ENCODE data around the gene PDCD11.
"Not testable (repeated sequence)": the region's sequence is repeated elsewhere in the genome, so short reads cannot be mapped to it uniquely, and the experiment has no call there.

Gene PDCD11

DNA sequence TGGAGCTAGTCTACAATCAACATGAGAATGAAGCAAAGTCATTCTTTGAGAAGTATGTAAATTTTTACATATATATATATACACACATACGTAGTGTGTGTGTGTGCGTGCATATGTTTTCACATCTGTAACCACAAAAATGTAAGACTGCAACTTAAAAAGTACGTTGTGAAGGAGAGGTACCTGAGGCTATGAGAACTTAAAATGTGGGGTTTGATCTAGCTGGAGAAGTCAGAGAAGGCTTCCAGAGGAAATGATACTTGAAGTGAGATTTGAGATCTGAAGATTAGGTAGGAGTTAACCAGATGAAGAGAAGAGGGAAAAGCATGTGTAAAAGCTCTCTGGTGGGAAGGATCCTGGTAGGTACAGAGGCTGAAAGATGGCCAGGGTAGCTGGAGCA is 22.9 kb upstream of the PDCD11 start:
- Histone ChIP-seq H3K4me3 (ENCODE audit: low read length) (no peak overlapping the region), H3K4me1 (ENCODE audit: control insufficient read depth, insufficient read depth, low read length) (no peaks in the 10 kb centered on the region), H3K36me3 (ENCODE audit: control insufficient read depth, insufficient read depth, low read length) (peaks cover 8% of the 10 kb centered on the region), H3K27ac (ENCODE audit: low read depth, low read length) (no peak overlapping the region), H3K9ac (ENCODE audit: low read length) (no peak overlapping the region), H3K27me3 (ENCODE audit: control insufficient read depth, insufficient read depth, low read length) (no peaks in the 10 kb centered on the region)

DNA sequence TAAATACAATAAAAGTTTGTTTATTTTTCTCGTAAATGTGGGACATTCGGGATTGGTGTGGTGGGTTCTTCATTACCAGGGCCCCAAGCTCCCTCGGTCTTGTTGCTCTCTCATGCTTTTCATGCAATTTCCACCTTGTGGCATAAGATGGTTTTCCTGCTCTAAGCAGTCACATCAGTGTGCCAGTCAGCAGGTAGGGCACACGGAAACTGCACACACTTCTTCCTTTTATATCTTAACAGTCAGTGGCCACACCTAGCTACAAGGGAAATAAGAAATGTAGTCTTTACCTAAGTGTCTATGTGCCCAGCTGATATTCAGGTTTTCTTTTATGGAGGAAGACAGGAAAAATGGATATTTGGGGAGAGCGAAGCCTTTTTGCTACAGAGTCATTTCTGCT is 22.2 kb upstream of the PDCD11 start:
- Histone ChIP-seq H3K27me3 (ENCODE audit: control insufficient read depth, insufficient read depth, low read length) (no peaks in the 10 kb centered on the region), H3K4me1 (ENCODE audit: control insufficient read depth, insufficient read depth, low read length) (no peaks in the 10 kb centered on the region), H3K4me3 (ENCODE audit: low read length) (no peak overlapping the region), H3K36me3 (ENCODE audit: control insufficient read depth, insufficient read depth, low read length) (peaks cover 8% of the 10 kb centered on the region), H3K9ac (ENCODE audit: low read length) (no peak overlapping the region), H3K27ac (ENCODE audit: low read depth, low read length) (no peak overlapping the region)

DNA sequence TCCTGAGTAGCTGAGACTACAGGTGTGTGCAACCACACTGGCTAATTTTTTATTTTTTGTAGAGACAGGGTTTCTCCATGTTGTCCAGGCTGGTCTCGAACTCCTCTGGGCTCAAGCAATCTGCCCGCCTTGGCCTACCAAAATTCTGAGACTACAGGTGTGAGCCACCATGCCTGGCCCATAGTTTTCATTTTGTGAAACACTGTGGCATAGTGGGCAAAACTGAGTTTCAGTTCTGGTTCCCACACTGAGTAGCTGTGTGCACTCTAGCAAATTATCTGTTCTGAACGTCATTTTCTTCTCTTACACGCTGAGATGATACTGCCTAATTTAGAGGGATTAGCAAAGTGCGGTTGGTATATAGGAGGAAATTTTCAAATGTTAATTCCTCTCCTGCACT is 13.7 kb upstream of the PDCD11 start:
- Histone ChIP-seq H3K36me3 (ENCODE audit: control insufficient read depth, insufficient read depth, low read length) (peaks cover 4% of the 10 kb centered on the region), H3K27ac (ENCODE audit: low read depth, low read length) (no peak overlapping the region), H3K9ac (ENCODE audit: low read length) (no peak overlapping the region), H3K4me1 (ENCODE audit: control insufficient read depth, insufficient read depth, low read length) (no peaks in the 10 kb centered on the region), H3K27me3 (ENCODE audit: control insufficient read depth, insufficient read depth, low read length) (no peaks in the 10 kb centered on the region), H3K4me3 (ENCODE audit: low read length) (no peak overlapping the region)

DNA sequence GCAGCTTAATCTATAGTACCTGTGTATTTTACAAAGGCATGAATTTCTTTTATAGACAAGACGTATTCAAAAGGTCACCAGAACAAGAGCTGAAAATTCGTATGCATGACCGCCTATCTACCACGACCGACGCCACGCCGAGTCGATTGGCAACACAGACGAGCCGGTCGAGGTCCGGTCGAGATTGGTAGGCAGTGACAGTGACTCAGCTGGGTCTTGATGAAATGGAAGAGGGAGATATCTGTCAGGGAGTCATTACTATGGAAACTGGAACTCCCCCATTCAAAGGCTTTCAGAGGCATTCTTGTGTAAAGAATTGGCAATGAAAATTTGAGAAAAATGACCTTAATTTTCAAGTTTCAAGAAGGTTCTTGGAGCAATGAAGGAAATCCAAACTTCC is 2.2 kb upstream of the PDCD11 start:
- Histone ChIP-seq H3K4me1 (ENCODE audit: control insufficient read depth, insufficient read depth, low read length) (peaks cover 11% of the 10 kb centered on the region), H3K4me3 (ENCODE audit: low read length) (no peak overlapping the region), H3K27me3 (ENCODE audit: control insufficient read depth, insufficient read depth, low read length) (no peaks in the 10 kb centered on the region), H3K9ac (ENCODE audit: low read length) (no peak overlapping the region), H3K36me3 (ENCODE audit: control insufficient read depth, insufficient read depth, low read length) (peaks cover 3% of the 10 kb centered on the region), H3K27ac (ENCODE audit: low read depth, low read length) (no peak overlapping the region)

DNA sequence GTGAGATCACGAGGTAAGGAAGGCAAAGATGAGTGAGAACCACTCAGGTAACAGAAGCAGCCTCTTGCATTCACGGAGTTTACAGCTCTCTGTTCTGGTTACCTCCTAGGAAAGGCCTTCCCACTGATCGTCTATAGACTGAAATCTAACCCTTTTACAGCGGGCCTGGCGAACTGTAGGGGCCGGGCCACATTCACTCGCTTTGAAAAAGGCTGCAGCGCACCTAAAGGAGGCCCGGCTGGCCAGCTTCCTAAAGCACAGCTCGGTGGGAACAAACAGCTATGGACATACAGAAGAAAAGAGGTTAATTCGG is 716 bp upstream of the PDCD11 start:
- H3K27me3 ChIP-seq (ENCODE audit: control insufficient read depth, insufficient read depth, low read length), result no peaks in the 10 kb centered on the region
- peak overlapping the region; percentile 97 for H3K4me3 ChIP-seq (ENCODE audit: low read length)
- H3K36me3 ChIP-seq (ENCODE audit: control insufficient read depth, insufficient read depth, low read length), result peaks cover 7% of the 10 kb centered on the region
- H3K9ac ChIP-seq (ENCODE audit: low read length), result peak overlapping the region; percentile 53
- H3K27ac ChIP-seq (ENCODE audit: low read depth, low read length), result peak overlapping the region; percentile 81
- H3K4me1 ChIP-seq (ENCODE audit: control insufficient read depth, insufficient read depth, low read length), result peaks cover 11% of the 10 kb centered on the region

DNA sequence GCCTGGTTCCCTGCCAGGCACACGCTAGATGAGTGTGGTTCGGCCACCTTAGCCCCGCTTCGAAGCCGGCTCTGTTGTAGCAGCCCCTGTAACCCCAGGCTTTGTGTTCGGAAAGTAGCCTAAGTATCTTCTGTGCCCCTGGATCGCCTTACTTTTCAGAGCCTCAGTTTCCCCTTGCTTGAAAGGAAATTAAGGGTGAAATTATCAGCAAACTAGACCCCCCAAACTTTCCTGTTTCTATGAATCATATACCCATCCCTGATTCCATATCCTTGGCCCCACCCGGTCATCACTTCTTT is 312 bp downstream of the PDCD11 start:
- Histone ChIP-seq H3K36me3 (ENCODE audit: control insufficient read depth, insufficient read depth, low read length) (peaks cover 7% of the 10 kb centered on the region), H3K4me1 (ENCODE audit: control insufficient read depth, insufficient read depth, low read length) (peaks cover 11% of the 10 kb centered on the region), H3K27ac (ENCODE audit: low read depth, low read length) (peak overlapping the region; percentile 19), H3K27me3 (ENCODE audit: control insufficient read depth, insufficient read depth, low read length) (no peaks in the 10 kb centered on the region), H3K4me3 (ENCODE audit: low read length) (peak overlapping the region; percentile 97), H3K9ac (ENCODE audit: low read length) (peak overlapping the region; percentile 53)

DNA sequence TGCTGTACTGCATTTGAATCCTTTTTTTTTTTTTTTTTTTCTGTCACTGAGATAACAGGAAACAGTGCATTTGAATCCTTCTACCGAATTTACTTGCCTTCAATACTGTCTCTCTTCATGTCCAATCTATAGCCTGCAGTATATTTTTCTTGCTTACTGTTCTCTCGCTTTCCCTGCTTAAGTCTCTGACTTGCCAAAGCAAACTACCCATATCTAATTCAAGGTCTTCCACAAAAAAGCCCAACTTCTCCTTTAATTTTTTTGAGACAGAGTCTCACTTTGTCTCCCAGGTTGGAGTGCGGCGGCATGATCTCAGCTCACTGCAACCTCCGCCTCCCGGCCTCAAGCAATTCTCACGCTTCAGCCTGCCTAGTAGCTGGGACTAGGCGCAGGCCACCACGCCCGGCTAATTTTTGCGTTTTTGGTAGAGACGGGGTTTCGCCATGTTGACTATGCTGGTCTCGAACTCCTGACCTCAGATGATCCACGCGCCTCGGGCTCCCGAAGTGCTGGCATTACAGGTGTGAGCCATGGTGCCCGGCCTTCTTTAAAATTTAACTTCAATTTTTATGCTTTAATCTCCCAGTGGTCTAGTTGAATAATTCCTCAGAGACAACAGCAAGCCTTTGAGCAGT is 882 bp downstream of the PDCD11 start:
- peak overlapping the region; percentile 97 for H3K4me3 ChIP-seq (ENCODE audit: low read length)
- peaks cover 7% of the 10 kb centered on the region for H3K36me3 ChIP-seq (ENCODE audit: control insufficient read depth, insufficient read depth, low read length)
- H3K4me1 ChIP-seq (ENCODE audit: control insufficient read depth, insufficient read depth, low read length), result peaks cover 11% of the 10 kb centered on the region
- H3K27me3 ChIP-seq (ENCODE audit: control insufficient read depth, insufficient read depth, low read length), result no peaks in the 10 kb centered on the region
- H3K9ac ChIP-seq (ENCODE audit: low read length), result no peak overlapping the region
- no peak overlapping the region for H3K27ac ChIP-seq (ENCODE audit: low read depth, low read length)

DNA sequence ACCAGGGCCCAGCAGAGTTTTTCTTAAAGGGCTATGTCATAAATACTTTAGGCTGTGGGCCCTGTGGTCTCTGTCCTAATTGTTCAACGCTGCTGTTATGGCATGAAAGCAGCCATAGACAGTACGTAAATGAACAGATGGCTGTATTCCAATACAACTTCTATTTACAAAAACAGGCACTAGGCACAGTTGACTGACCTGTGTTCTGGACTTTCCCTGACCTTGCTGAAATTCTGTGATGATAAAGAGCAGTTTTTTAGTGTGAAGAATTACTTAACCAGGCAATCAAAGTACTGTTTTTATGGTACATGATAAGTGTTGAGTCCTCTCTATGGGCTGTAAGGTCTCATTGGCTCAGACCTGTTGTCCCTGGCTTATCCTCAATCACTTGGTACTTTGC is 17.1 kb downstream of the PDCD11 start:
- H3K36me3 ChIP-seq (ENCODE audit: control insufficient read depth, insufficient read depth, low read length), result peaks cover 53% of the 10 kb centered on the region

DNA sequence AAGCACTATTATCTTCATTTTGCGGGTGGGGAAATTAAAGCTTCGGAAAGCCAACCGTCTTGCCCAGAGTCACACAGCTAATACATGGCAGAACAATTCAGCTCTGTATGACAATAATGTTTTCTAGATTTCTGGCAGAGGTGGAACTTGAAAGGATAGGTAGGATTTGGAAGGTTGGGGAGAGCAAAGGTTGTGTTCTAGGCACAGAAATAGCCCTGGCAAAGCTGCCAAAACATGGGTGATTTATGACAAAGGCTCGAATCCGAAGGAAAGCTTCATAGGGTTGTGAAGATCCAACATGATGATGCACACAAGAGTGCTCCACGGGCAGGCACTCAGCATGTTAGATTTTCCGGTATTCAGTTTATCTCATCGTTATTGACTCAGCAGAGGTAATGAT is 19.2 kb downstream of the PDCD11 start:
- Histone ChIP-seq H3K27me3 (ENCODE audit: control insufficient read depth, insufficient read depth, low read length) (no peaks in the 10 kb centered on the region), H3K4me3 (ENCODE audit: low read length) (no peak overlapping the region), H3K9ac (ENCODE audit: low read length) (no peak overlapping the region), H3K4me1 (ENCODE audit: control insufficient read depth, insufficient read depth, low read length) (no peaks in the 10 kb centered on the region), H3K36me3 (ENCODE audit: control insufficient read depth, insufficient read depth, low read length) (peaks cover 65% of the 10 kb centered on the region), H3K27ac (ENCODE audit: low read depth, low read length) (no peak overlapping the region)

More for the DNA sequence above, 17.1 kb downstream of the PDCD11 start:
- H3K4me1 ChIP-seq (ENCODE audit: control insufficient read depth, insufficient read depth, low read length), result no peaks in the 10 kb centered on the region
- no peaks in the 10 kb centered on the region for H3K27me3 ChIP-seq (ENCODE audit: control insufficient read depth, insufficient read depth, low read length)
- no peak overlapping the region for H3K4me3 ChIP-seq (ENCODE audit: low read length)
- H3K27ac ChIP-seq (ENCODE audit: low read depth, low read length), result no peak overlapping the region
- no peak overlapping the region for H3K9ac ChIP-seq (ENCODE audit: low read length)

DNA sequence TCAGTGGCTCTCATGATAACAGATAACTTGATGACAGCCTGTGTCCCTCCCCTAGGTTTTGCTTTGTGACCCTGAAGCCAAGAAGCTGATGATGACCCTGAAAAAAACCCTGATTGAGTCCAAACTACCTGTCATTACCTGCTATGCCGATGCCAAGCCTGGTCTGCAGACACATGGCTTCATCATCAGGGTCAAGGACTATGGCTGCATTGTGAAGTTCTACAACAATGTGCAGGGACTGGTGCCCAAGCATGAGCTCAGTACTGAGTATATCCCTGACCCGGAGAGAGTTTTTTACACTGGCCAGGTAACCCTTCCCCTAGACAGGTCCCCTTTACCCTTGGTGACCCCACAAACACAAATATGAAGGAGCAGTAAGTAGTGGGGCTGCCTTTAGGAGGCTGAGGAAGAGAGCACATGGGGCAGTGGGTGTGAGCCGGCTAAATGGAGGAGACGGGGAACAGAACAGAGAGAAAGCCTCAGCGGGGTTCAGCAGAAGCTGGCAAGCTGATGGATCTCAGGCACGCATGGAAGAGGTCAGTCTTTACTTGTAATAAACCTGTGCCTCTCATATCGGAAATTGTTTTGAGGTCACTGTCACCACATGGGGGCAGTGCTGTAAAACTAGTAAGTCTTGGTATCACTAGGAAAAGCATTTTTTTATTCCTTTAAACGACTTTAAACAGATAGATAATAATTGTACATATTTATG is 20.2 kb downstream of the PDCD11 start:
- Histone ChIP-seq H3K27ac (ENCODE audit: low read depth, low read length) (no peak overlapping the region), H3K4me1 (ENCODE audit: control insufficient read depth, insufficient read depth, low read length) (no peaks in the 10 kb centered on the region), H3K27me3 (ENCODE audit: control insufficient read depth, insufficient read depth, low read length) (no peaks in the 10 kb centered on the region), H3K4me3 (ENCODE audit: low read length) (no peak overlapping the region), H3K36me3 (ENCODE audit: control insufficient read depth, insufficient read depth, low read length) (peaks cover 66% of the 10 kb centered on the region), H3K9ac (ENCODE audit: low read length) (no peak overlapping the region)

DNA sequence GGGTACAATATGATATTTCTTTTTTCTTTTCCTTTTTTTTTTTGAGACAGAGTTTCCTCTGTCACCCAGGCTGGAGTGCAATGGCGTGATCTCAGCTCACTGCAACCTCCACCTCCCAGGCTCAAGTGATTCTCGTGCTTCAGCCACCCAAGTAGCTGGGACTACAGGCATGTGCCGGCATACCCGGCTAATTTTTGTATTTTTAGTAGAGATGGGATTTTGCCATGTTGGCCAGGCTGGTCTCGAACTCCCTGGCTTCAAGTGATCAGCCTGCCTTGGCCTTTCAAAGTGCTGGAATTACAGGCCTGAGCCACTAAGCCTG is 20.7 kb downstream of the PDCD11 start:
- peaks cover 66% of the 10 kb centered on the region for H3K36me3 ChIP-seq (ENCODE audit: control insufficient read depth, insufficient read depth, low read length)
- H3K27me3 ChIP-seq (ENCODE audit: control insufficient read depth, insufficient read depth, low read length); H3K4me1 ChIP-seq (ENCODE audit: control insufficient read depth, insufficient read depth, low read length); H3K9ac ChIP-seq (ENCODE audit: low read length); H3K4me3 ChIP-seq (ENCODE audit: low read length); H3K27ac ChIP-seq (ENCODE audit: low read depth, low read length): not testable (repeated sequence)

DNA sequence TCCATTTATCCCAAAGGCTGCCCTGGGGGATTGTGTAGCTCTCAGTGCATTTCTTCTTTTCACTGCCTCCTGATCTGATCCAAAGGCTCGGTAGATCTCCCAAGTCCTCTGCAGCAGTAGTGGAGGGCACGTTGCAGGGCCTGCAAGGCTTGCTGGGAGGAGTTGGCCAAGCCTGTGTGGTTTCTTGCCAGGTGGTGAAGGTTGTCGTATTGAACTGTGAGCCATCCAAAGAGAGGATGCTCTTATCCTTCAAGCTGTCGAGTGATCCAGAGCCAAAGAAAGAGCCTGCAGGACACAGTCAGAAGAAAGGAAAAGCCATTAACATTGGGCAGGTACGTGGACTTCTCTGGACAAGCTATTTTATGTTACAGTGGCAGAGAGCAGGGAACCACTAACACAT is 21.2 kb downstream of the PDCD11 start:
- H3K4me1 ChIP-seq (ENCODE audit: control insufficient read depth, insufficient read depth, low read length), result no peaks in the 10 kb centered on the region
- no peak overlapping the region for H3K9ac ChIP-seq (ENCODE audit: low read length)
- no peak overlapping the region for H3K27ac ChIP-seq (ENCODE audit: low read depth, low read length)
- H3K36me3 ChIP-seq (ENCODE audit: control insufficient read depth, insufficient read depth, low read length), result peaks cover 66% of the 10 kb centered on the region
- H3K27me3 ChIP-seq (ENCODE audit: control insufficient read depth, insufficient read depth, low read length), result no peaks in the 10 kb centered on the region
- no peak overlapping the region for H3K4me3 ChIP-seq (ENCODE audit: low read length)

DNA sequence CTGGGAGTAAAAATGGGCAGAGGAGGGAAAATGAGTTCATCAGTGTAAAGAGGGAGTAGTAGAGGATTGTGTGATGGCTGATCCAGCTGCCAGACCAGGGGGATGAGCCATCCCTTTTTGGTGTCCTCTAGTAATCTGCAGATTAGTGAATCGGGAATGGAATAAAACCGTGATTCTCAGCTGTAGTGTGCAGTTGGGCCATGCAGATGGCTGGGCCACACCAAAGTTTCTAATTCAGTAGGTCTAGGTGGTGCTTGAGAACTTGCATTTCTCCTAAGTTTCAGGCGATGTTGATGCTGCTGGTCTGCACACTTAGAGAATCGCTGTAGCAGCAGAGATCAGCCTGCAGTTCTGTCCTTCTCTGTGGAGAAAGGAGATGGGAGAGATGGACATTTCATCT is 22.7 kb downstream of the PDCD11 start:
- H3K27me3 ChIP-seq (ENCODE audit: control insufficient read depth, insufficient read depth, low read length), result no peaks in the 10 kb centered on the region
- peaks cover 54% of the 10 kb centered on the region for H3K36me3 ChIP-seq (ENCODE audit: control insufficient read depth, insufficient read depth, low read length)
- no peak overlapping the region for H3K4me3 ChIP-seq (ENCODE audit: low read length)
- H3K9ac ChIP-seq (ENCODE audit: low read length), result no peak overlapping the region
- H3K27ac ChIP-seq (ENCODE audit: low read depth, low read length), result no peak overlapping the region
- no peaks in the 10 kb centered on the region for H3K4me1 ChIP-seq (ENCODE audit: control insufficient read depth, insufficient read depth, low read length)
